HG03571 (cell line): ENCODE measurements around the gene IMMP2L.
A peak's percentile ranks its signal among the peaks of the same experiment; 100 is the strongest.
"Not testable (repeated sequence)": the region's sequence is repeated elsewhere in the genome, so short reads cannot be mapped to it uniquely, and the experiment has no call there.

Experiments
- ATAC-seq: cut with Tn5 transposase; IDR thresholded peaks from one replicate; pipeline ENCODE4 v1.9.1; 2021; ENCODE audit not compliant: unreplicated experiment

IMMP2L gene

GRCh38 chr7:110688908-110689307, 873.4 kb downstream of the IMMP2L start:
- no peak for ATAC-seq

- ATAC-seq: no peak
Measured at GRCh38 chr7:110685899-110686298, 876.4 kb downstream of the IMMP2L start.

GRCh38 chr7:110681941-110682340, 880.4 kb downstream of the IMMP2L start:
- no peak for ATAC-seq

GRCh38 chr7:110677405-110677804, 884.9 kb downstream of the IMMP2L start:
- no peak for ATAC-seq

GRCh38 chr7:110676785-110677184, 885.5 kb downstream of the IMMP2L start:
- ATAC-seq: no peak

GRCh38 chr7:110675383-110676103, 886.7 kb downstream of the IMMP2L start:
- ATAC-seq: peak; percentile 70

- no peak for ATAC-seq
Measured at GRCh38 chr7:110673148-110673547, 889.1 kb downstream of the IMMP2L start.

GRCh38 chr7:110669410-110669809, 892.9 kb downstream of the IMMP2L start:
- ATAC-seq: no peak

GRCh38 chr7:110664803-110665202, 897.5 kb downstream of the IMMP2L start:
- no peak for ATAC-seq

GRCh38 chr7:110660637-110661036, 901.7 kb downstream of the IMMP2L start:
- not testable (repeated sequence) for ATAC-seq

- ATAC-seq: no peak
Measured at GRCh38 chr7:110650328-110650727, 912.0 kb downstream of the IMMP2L start.

- ATAC-seq: no peak
Measured at GRCh38 chr7:110647266-110647665, 915.0 kb downstream of the IMMP2L start.

- no peak for ATAC-seq
Measured at GRCh38 chr7:110646804-110647203, 915.5 kb downstream of the IMMP2L start.

- ATAC-seq: no peak
Measured at GRCh38 chr7:110645616-110646015, 916.7 kb downstream of the IMMP2L start.

GRCh38 chr7:110645060-110645459, 917.2 kb downstream of the IMMP2L start:
- ATAC-seq: no peak

GRCh38 chr7:110637252-110637651, 925.0 kb downstream of the IMMP2L start:
- no peak for ATAC-seq

GRCh38 chr7:110633313-110633712, 929.0 kb downstream of the IMMP2L start:
- ATAC-seq: no peak

- ATAC-seq: no peak
Measured at GRCh38 chr7:110626414-110626813, 935.9 kb downstream of the IMMP2L start.

GRCh38 chr7:110625294-110625693, 937.0 kb downstream of the IMMP2L start:
- no peak for ATAC-seq

GRCh38 chr7:110623436-110623835, 938.9 kb downstream of the IMMP2L start:
- ATAC-seq: no peak

GRCh38 chr7:110621289-110621688, 941.0 kb downstream of the IMMP2L start:
- no peak for ATAC-seq

- no peak for ATAC-seq
Measured at GRCh38 chr7:110620110-110620735, 942.1 kb downstream of the IMMP2L start.
